Neural progenitor cell (in vitro differentiated cells): ENCODE data around the gene MFRP.

Experiments used
- EZH2 ChIP-seq: fragments of 200-600 bp; sonication (generic); IDR thresholded peaks from 2 replicates; pipeline ENCODE4 v1.6.1; 2017; ENCODE audit warnings: antibody characterized with exemption, mild to moderate bottlenecking, moderate library complexity
- TF ChIP-seq, protein P1 (sequence below): fragments of 200-600 bp; sonication (generic); IDR thresholded peaks from 2 replicates; pipeline ENCODE4 v1.5.1; 2017; ENCODE audit warnings: antibody characterized with exemption, mild to moderate bottlenecking

GRCh38 chr11:119338318-119338890 is 8.1 kb downstream of the MFRP start:
- TF ChIP-seq, protein P1, sequence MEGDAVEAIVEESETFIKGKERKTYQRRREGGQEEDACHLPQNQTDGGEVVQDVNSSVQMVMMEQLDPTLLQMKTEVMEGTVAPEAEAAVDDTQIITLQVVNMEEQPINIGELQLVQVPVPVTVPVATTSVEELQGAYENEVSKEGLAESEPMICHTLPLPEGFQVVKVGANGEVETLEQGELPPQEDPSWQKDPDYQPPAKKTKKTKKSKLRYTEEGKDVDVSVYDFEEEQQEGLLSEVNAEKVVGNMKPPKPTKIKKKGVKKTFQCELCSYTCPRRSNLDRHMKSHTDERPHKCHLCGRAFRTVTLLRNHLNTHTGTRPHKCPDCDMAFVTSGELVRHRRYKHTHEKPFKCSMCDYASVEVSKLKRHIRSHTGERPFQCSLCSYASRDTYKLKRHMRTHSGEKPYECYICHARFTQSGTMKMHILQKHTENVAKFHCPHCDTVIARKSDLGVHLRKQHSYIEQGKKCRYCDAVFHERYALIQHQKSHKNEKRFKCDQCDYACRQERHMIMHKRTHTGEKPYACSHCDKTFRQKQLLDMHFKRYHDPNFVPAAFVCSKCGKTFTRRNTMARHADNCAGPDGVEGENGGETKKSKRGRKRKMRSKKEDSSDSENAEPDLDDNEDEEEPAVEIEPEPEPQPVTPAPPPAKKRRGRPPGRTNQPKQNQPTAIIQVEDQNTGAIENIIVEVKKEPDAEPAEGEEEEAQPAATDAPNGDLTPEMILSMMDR: peak; percentile 89
- no peak for TF ChIP-seq EZH2
